ENCODE measurements around the gene MFN2.

Gene MFN2

DNA sequence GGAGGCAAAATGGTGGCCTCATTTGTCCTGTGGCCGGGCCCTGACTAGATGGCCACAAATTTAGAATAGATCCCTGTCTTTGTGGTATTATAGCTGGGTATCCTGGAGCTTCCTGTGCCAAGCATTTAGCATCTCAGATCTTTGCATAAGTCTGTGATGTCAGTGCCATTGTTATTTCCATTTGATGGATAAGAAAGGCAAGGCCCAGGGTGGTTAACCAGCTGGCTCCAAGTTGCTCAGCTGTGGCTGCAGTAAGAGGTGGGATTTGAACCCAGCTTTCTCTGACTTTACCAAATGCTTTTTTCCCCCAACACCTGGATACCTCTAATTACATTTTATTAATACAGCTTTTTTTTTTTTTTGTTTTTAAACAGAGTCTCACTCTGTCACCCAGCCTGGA lies 71.1 kb downstream of the MFN2 start:
- DNase-seq (ENCODE audit: low read depth), result no peak

DNA sequence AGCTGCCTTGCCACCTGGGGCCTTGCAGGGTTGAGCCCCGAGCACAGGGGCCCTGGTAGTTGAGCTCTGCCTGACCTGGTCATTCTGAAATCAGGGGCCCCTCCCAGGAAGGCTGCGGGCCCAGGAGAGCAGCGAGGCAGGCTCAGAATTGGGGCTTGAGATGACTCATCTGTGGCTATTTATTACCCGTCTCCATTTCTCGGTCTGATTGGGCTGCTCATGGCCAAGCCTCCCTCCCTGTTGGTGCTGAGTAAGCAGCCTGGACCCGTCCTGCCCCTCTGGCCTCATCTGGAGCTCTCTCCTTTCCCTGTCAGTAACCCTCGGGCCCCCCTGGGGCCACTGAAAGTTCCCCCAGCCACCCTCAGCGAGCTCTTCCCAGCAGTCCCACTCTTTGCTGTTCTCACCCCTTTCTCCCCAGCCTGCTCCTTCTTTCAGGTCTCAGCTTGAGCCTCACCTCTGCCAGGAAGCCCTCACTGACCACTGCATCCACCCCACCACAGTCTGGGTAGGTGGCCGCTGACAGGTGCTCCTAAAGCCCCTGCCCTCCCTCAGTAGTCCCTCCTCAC lies 71.8 kb downstream of the MFN2 start:
- DNase-seq (ENCODE audit: low read depth), result no peak

- no peak for DNase-seq (ENCODE audit: low read depth)
Measured at GRCh38 chr1:12052997-12053686, 72.9 kb downstream of the MFN2 start.

DNA sequence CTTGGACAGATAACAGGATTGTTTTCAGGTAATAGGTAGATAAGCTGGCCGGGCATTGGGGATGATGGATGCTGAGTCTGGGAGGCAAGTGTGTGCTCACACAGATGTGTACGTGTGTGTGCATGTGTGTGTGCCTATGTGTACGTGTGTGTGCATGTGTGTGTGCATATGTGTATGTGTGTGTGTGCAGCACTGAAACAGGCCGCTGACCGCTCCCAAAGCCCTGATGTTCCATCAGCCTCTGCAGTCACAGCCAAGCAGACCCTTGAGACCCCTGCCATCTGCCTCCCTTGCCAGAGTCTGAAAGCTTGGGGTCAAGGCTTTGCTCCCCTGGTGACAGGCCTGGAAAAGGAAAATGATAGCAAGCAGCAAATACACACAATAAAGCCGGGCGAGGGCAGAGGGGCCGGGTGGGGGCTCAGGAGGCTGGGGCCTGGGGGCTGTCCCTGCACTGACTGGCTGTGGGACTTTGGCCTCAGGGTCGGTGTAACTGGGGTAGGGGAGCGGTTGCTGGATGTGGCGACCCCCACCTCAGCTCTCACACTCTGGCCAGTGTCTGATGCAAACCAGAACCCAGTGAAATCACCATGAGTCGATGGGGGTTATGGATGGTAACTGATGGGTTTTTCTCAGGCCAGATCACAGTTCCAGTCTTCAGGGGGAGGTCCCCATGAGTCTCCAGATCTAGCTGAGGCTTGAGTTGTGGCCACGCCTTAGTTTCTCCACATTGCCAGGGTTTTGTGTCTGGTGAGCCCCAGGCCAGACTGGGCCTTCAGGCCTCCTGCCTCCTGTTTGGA lies 73.7 kb downstream of the MFN2 start:
- DNase-seq (ENCODE audit: low read depth), result no peak

GRCh38 chr1:12055259-12055658 lies 75.0 kb downstream of the MFN2 start:
- no peak for DNase-seq (ENCODE audit: low read depth)

DNA sequence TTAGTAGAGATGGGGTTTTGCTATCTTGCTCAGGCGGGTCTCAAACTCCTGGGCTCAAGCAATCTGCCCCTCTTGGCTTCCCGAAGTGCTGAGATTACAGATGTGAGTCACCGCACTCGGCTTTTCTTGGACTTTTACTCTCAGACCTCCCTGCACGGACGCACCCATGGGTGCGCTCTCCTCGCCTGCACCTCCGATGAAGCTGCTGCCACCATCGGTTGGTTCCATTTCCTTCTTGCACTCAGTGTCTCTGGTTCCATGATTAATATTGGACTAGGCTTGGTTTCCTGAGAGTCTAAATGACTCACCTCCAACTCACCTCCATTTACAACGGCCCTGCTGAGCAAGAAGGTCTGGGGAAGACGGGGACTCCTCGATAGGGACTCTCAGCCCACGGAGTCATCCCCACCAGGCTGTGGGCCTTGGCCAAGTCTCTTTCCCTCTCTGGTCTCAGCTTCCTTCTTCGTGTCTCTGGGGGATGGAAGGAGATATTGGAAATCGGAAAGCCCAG lies 76.1 kb downstream of the MFN2 start:
- no peak for DNase-seq (ENCODE audit: low read depth)

GRCh38 chr1:12057382-12057781 lies 77.1 kb downstream of the MFN2 start:
- DNase-seq (ENCODE audit: low read depth), result no peak

DNA sequence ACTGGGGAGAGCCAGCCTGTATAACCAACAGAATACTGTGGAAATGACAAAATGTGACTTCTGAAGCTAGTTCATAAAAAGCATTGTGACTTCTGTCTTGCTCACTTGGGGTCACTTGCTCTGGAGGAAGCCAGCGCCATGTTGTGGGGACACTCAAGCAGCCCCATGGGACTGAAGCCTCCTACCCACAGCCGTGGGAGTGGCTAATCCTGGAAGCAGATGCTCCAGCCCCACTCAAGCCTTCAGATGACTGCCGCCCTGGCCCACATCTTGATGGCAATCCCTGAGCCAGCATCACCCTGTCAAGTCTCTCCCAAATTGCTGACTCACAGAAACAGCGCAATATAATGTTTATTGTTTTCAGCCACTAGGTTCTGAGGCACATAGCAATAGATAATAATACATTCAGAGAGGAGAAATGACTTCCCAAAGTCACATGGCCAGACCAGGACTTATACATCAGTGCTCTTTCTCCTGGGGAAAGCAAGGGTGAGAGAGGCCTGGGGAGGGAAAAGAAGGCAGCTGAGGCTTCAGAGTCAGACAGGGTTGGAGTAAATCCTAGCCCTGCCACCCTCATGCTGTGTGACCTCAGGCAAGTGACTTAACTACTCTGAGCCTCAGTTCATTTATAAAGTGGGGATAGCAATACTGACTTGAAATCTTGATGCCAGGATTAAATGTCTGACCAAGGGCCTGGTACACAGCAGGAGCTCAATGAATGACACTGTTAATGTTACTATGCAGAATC lies 77.9 kb downstream of the MFN2 start:
- no peak for DNase-seq (ENCODE audit: low read depth)

GRCh38 chr1:12059226-12059625 lies 79.0 kb downstream of the MFN2 start:
- no peak for DNase-seq (ENCODE audit: low read depth)

GRCh38 chr1:12059722-12060464 lies 79.6 kb downstream of the MFN2 start:
- no peak for DNase-seq (ENCODE audit: low read depth)

DNA sequence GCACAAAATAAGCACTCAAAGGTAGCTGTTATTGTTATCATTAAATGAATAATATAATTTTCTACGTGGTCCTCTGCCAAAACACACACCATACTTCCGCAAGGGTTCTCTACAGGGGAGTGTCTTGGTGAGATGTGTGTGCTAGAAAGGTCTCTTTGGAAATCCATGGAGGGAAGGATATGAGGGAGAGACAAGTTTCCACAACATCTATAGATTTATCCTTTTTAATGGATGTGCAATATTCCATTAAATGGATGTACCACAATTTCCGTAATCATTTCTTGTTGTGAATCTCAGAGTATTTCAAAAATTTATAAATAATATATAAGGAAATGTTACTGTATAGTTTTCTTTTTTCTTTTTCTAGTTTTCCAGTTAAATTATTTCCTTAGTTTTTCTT lies 80.3 kb downstream of the MFN2 start:
- no peak for DNase-seq (ENCODE audit: low read depth)

All from stimulated activated CD8-positive, alpha-beta memory T cell treated with anti-CD3 and anti-CD28 coated beads, Interleukin-4, amount 100 ng/mL, for 24 hours (primary cell).